HepG2 (cell line): ENCODE measurements around the gene UQCC2. TPM values are rescaled to one million over a fixed set of nuclear protein-coding genes. Genes with fewer than 3 reads are reported as not detected.

Experiments used
- ATF2 ChIP-seq: sonication (generic); formaldehyde crosslinking; IDR thresholded peaks from 2 replicates; pipeline ENCODE4 v1.4.0; 2020; ENCODE audit warnings: missing genetic modification reagents
- CCAR2 ChIP-seq: fragments of 200-400 bp; formaldehyde crosslinking; optimal IDR thresholded peaks from 2 replicates; pipeline ENCODE3; 2018; ENCODE audit warnings: low read depth, mild to moderate bottlenecking, low read length, moderate library complexity
- CENPBD1 ChIP-seq: sonication (generic); formaldehyde crosslinking; IDR thresholded peaks from 2 replicates; pipeline ENCODE4 v1.8.0; 2022; ENCODE audit warnings: missing genetic modification reagents, low read depth, mild to moderate bottlenecking, borderline replicate concordance
- CERS6 ChIP-seq: sonication (generic); formaldehyde crosslinking; IDR thresholded peaks from 2 replicates; pipeline ENCODE4 v1.5.0; 2020; ENCODE audit warnings: missing genetic modification reagents
- HDAC2 ChIP-seq: sonication (generic); formaldehyde crosslinking; IDR thresholded peaks from 2 replicates; pipeline ENCODE4 v1.4.0; 2020; ENCODE audit warnings: missing genetic modification reagents
- MXD1 ChIP-seq: sonication (generic); formaldehyde crosslinking; IDR thresholded peaks from 2 replicates; pipeline ENCODE4 v1.4.0; 2020; ENCODE audit warnings: mild to moderate bottlenecking, missing genetic modification reagents
- NR1H2 ChIP-seq: sonication (generic); formaldehyde crosslinking; IDR thresholded peaks from 2 replicates; pipeline ENCODE4 v1.8.1; 2022; ENCODE audit warnings: low read depth, missing genetic modification reagents, borderline replicate concordance
- POGZ ChIP-seq: sonication (generic); formaldehyde crosslinking; IDR thresholded peaks from 2 replicates; pipeline ENCODE4 v1.4.0; 2020; ENCODE audit warnings: mild to moderate bottlenecking, missing genetic modification reagents
- POLR2AphosphoS2 ChIP-seq: IDR thresholded peaks from 2 replicates; pipeline ENCODE4 v1.6.1; 2011; ENCODE audit warnings: low read depth, low read length, improper control_type of control experiment
- SAP130 ChIP-seq: IDR thresholded peaks from 2 replicates; pipeline ENCODE4 v1.6.1; 2016; ENCODE audit warnings: low read depth
- SMC3 ChIP-seq: IDR thresholded peaks from 2 replicates; pipeline ENCODE4 v1.6.1; 2011; ENCODE audit warnings: low read length, improper control_type of control experiment
- SRSF4 ChIP-seq: fragments of 200-400 bp; formaldehyde crosslinking; IDR thresholded peaks from one replicate; pipeline ENCODE4 v1.6.1; 2018; ENCODE audit warnings: mild to moderate bottlenecking, low read depth, low read length, moderate library complexity; ENCODE audit not compliant: poor library complexity, severe bottlenecking
- SSRP1 ChIP-seq: IDR thresholded peaks from 2 replicates; pipeline ENCODE4 v1.6.1; 2016; ENCODE audit warnings: control low read depth
- TSC22D2 ChIP-seq: sonication (generic); formaldehyde crosslinking; IDR thresholded peaks from 2 replicates; pipeline ENCODE4 v1.5.1; 2020; ENCODE audit warnings: missing genetic modification reagents, mild to moderate bottlenecking, borderline replicate concordance
- ZBTB43 ChIP-seq: sonication (generic); formaldehyde crosslinking; conservative IDR thresholded peaks from 2 replicates; pipeline ENCODE4 v1.4.0; 2020; ENCODE audit warnings: missing genetic modification reagents
- ZBTB46 ChIP-seq: sonication (generic); formaldehyde crosslinking; IDR thresholded peaks from 2 replicates; pipeline ENCODE4 v1.4.0; 2020; ENCODE audit warnings: mild to moderate bottlenecking, missing genetic modification reagents, borderline replicate concordance
- ZNF331 ChIP-seq: sonication (generic); formaldehyde crosslinking; IDR thresholded peaks from 2 replicates; pipeline ENCODE4 v1.4.0; 2020; ENCODE audit warnings: missing genetic modification reagents
- ZNF552 ChIP-seq: sonication (generic); formaldehyde crosslinking; IDR thresholded peaks from 2 replicates; pipeline ENCODE4 v1.9.0; 2022; ENCODE audit warnings: missing genetic modification reagents, mild to moderate bottlenecking, borderline replicate concordance
- ZNF614 ChIP-seq: IDR thresholded peaks from 2 replicates; pipeline ENCODE4 v1.6.1; 2018; ENCODE audit warnings: missing biosample characterization, missing genetic modification reagents, inconsistent platforms, borderline replicate concordance
- ZNF691 ChIP-seq: sonication (generic); formaldehyde crosslinking; IDR thresholded peaks from 2 replicates; pipeline ENCODE4 v1.4.0; 2020; ENCODE audit warnings: missing genetic modification reagents, low read depth, mild to moderate bottlenecking, borderline replicate concordance
- ZNF749 ChIP-seq: sonication (generic); formaldehyde crosslinking; IDR thresholded peaks from 2 replicates; pipeline ENCODE4 v1.8.0; 2022; ENCODE audit warnings: mild to moderate bottlenecking, missing genetic modification reagents, moderate library complexity, borderline replicate concordance
- polyA plus RNA-seq, 8 experiments: library from polyadenylated mRNA; depleted of rRNA in 3 of 8; stranded (reverse) in 7 of 8; unstranded in 1 of 8; fragments of >200 nt; fragmentation: Illumina TruSeq in 4 of 8; extraction: Trizol in 4 of 8; gene quantifications; 2 replicates each; pipeline versions ENCODE4 v1.2.1 to v1.2.3, GENCODE V29; 2011 to 2016; ENCODE audit warnings: low read depth in 4 of 8, missing spikeins in 1 of 8, mixed read lengths in 1 of 8; ENCODE audit not compliant: insufficient read depth in 1 of 8
- total RNA-seq, 5 experiments: library from RNA; depleted of rRNA; stranded (reverse); fragments of >200 nt; fragmentation: Illumina TruSeq; extraction: Trizol; gene quantifications; 2 replicates each; pipeline ENCODE4 v1.2.3, GENCODE V29; 2016; ENCODE audit warnings: low read depth in 1 of 5

The UQCC2 gene
- total and polyA plus RNA-seq, 2 of the 13 experiments (the other 11 are each of a cell fraction or from before 2014, with no cell fraction given): 82.4 to 238 TPM

- TF ChIP-seq ATF2: 0 out of 2 replicates have a peak, but pooled peaks have one; percentile 27
- TF ChIP-seq ZNF749 (CRISPR knock-in tag): no peak
- TF ChIP-seq TSC22D2: peak; percentile 83; the same call in 1 of the 2 replicates
- TF ChIP-seq SMC3: peak; percentile 97
- TF ChIP-seq ZNF331: peak; percentile 44; the same call in 1 of the 2 replicates
- 0 out of 2 replicates have a peak, but pooled peaks have one; percentile 29 for TF ChIP-seq SAP130 (CRISPR knock-in tag)
- TF ChIP-seq ZNF691 (CRISPR knock-in tag): no peak
- no peak for TF ChIP-seq ZBTB43 (CRISPR knock-in tag)
- no peak for TF ChIP-seq NR1H2 (CRISPR knock-in tag)
- no peak for TF ChIP-seq POLR2AphosphoS2
- TF ChIP-seq HDAC2 (CRISPR knock-in tag): peak; percentile 30; the same call in 1 of the 2 replicates
- peak; percentile 79; the same call in 1 of the 2 replicates for TF ChIP-seq SSRP1 (CRISPR knock-in tag)
- no peak for TF ChIP-seq CERS6 (CRISPR knock-in tag)
- peak; percentile 76; the same call in 1 of the 2 replicates for TF ChIP-seq ZNF614 (CRISPR knock-in tag)
- TF ChIP-seq SRSF4: no peak
- no peak for TF ChIP-seq ZNF552 (CRISPR knock-in tag)
- TF ChIP-seq MXD1 (CRISPR knock-in tag): no peak
- no peak for TF ChIP-seq POGZ (CRISPR knock-in tag)
- no peak for TF ChIP-seq ZBTB46 (CRISPR knock-in tag)
- no peak for TF ChIP-seq CENPBD1 (CRISPR knock-in tag)
- no peak for TF ChIP-seq CCAR2
Observed at GRCh38 chr6:33744001-33744848, 32.7 kb upstream of the UQCC2 start (continued).
